ENCODE results near the gene NF1.
"Not testable (repeated sequence)": the region's sequence is repeated elsewhere in the genome, so short reads cannot be mapped to it uniquely, and the experiment has no call there.

The NF1 gene, protein sequence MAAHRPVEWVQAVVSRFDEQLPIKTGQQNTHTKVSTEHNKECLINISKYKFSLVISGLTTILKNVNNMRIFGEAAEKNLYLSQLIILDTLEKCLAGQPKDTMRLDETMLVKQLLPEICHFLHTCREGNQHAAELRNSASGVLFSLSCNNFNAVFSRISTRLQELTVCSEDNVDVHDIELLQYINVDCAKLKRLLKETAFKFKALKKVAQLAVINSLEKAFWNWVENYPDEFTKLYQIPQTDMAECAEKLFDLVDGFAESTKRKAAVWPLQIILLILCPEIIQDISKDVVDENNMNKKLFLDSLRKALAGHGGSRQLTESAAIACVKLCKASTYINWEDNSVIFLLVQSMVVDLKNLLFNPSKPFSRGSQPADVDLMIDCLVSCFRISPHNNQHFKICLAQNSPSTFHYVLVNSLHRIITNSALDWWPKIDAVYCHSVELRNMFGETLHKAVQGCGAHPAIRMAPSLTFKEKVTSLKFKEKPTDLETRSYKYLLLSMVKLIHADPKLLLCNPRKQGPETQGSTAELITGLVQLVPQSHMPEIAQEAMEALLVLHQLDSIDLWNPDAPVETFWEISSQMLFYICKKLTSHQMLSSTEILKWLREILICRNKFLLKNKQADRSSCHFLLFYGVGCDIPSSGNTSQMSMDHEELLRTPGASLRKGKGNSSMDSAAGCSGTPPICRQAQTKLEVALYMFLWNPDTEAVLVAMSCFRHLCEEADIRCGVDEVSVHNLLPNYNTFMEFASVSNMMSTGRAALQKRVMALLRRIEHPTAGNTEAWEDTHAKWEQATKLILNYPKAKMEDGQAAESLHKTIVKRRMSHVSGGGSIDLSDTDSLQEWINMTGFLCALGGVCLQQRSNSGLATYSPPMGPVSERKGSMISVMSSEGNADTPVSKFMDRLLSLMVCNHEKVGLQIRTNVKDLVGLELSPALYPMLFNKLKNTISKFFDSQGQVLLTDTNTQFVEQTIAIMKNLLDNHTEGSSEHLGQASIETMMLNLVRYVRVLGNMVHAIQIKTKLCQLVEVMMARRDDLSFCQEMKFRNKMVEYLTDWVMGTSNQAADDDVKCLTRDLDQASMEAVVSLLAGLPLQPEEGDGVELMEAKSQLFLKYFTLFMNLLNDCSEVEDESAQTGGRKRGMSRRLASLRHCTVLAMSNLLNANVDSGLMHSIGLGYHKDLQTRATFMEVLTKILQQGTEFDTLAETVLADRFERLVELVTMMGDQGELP (N-terminal part only)

DNA sequence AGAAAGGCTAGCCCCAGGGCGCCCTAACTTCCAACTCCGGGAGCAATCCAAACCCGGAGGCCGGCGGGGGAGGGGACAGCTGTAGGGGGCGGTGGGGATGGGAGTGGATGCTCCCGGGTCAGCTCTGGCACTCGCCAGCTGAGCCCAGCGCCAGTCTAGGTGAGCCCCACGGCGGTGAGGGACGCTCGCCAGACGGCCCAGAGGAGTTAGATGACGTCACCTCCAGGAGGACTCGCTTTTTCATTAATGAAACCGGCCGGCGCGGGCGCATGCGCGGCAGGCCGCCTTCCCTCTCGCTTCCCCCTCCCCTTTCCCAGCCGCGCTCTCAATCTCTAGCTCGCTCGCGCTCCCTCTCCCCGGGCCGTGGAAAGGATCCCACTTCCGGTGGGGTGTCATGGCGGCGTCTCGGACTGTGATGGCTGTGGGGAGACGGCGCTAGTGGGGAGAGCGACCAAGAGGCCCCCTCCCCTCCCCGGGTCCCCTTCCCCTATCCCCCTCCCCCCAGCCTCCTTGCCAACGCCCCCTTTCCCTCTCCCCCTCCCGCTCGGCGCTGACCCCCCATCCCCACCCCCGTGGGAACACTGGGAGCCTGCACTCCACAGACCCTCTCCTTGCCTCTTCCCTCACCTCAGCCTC is at the start of gene NF1:
NF1 (plus strand) TSS at position 378 of the 636 bp plus-strand sequence. CDS start 333 bp downstream, outside the sequence.
- peak; percentile 97 for DNase-seq (ENCODE audit: low spot score)

DNA sequence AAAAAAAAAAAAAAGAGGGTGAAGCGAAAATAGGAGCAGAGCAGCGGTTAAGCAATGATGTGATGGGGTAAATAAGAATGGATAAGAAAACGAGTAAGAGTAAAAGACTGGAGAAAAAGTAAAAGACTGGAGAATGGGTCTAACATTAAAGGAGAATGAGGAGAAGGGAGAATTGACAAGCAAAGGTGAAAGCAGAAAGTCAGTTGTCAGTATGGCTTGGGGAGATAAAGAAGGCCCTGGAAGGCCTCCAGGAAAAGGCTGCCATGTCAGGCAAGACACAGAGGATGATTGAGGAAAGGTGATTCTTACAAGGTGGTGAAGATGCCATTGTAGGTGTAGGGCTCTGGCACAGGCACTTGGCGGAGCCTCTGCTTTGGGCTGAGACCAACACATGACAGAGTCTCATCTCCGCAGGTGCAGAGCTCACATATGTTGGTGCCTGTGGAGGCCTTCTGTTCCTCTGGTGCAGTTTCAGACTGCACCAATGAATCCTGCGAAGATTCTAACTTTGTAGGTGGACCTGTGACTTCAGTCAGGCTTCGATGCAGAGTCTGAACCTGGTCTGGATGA is 47.8 kb upstream of the NF1 start:
- DNase-seq (ENCODE audit: low spot score) = not testable (repeated sequence)

DNA sequence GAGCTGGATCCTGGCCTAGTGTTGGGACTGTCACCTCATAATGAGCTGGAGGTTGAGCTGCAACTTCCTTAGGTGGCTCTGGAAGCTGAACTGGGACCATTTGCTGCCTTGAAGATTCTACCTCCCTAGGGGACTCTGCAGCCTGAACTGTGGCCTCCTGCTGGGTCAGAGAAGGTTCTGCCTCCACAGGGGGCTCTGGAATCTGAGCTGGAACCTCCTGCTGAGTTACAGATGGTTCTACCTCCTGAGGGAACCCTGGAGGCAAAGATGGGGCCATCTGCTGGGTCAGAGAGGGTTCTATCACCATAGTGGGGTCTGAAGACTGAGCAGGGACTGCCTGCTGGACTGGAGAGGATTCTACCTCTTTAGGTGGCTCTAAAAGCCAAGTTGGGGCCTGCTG is 46.6 kb upstream of the NF1 start:
- DNase-seq (ENCODE audit: low spot score) = no peak

DNA sequence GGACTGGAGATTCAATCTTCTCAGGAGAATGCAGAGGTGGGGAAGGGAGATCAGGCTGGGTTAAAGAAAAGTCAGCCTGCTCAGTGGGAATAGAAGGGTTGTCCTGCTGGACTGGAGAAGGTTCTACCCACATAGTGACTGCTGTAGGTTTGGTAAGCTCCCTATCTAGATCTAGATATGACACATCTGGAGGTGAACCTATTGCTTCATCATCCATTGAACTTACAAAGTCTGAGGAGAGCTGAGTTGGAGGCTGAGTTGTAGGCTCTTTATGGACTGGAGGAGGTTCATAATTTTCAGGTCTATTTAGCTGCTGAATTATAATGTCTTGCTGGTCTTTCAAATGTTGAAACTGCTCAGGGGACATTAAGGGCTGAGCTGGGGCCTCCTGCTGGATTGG is 46.0 kb upstream of the NF1 start:
- no peak for DNase-seq (ENCODE audit: low spot score)

DNA sequence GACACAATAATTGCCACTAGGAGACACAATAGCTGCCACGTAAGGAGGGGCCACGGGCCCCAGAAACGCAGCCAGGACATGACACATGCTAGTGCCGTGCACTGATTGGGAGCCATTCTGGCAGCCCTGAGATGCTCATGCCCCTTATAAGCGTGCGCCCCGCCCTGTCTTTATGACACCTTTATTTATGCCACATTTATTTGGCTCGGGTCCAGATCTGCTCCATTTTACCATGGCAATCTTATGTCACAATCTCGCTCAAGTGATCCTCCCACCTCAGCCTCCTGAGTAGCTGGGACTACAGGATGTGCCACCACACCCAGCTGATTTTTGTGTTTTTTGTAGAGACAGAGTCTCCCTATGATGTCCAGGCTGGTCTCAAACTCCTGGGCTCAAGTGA is 43.8 kb upstream of the NF1 start:
- no peak for DNase-seq (ENCODE audit: low spot score)

DNA sequence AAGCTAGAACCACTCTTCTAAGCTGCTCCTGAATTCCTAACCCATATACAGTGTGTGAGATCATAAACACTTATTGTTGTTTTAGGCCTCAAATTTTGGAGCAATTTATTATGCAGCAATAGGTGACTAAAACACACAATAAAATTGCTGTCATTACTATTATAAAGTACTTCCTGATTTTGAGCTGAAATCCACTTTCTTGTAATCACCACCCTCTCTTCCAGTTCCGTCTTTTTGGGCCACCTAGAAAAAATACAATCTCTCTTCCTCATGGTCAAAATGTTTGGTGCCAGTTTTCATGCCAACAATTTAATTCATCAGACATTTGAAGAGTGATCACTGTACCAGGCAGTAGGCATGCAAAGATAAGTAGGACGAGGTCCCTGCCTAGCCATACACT is 43.3 kb upstream of the NF1 start:
- DNase-seq (ENCODE audit: low spot score) = no peak

DNA sequence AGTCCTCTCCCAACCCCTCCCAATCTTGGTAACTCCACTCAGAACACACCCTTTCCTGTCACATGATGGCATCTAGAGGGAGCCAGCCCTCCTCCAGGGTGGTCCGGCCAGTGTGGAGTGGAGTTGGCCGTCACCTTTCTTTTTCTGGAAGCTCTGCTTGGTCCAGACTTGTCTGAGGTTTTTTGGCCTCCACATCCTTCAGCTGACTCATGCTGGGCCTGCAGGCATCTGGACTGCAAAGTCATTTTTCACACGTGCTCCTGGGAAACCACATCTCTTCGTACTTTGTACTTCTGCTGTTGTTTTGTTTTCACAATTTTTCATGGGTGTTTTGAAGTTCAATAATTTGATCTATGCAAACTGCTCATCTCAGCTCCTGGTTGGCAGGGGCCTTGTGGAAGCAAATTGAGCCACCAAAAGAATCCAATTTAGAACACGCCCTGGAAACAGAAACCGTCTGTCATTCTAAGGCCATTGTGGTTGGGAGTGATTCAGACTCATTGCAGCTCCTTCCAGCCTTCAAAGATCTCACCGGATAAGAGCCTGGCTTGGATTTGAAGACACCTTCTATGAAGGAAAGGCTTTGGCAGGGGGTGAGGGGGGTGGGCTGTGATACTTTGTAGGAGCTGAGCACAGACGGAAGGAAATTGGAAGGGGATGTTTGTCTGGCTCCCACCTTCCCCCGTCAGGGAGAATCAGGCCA is 42.4 kb upstream of the NF1 start:
- peak; percentile 68 for DNase-seq (ENCODE audit: low spot score)

DNA sequence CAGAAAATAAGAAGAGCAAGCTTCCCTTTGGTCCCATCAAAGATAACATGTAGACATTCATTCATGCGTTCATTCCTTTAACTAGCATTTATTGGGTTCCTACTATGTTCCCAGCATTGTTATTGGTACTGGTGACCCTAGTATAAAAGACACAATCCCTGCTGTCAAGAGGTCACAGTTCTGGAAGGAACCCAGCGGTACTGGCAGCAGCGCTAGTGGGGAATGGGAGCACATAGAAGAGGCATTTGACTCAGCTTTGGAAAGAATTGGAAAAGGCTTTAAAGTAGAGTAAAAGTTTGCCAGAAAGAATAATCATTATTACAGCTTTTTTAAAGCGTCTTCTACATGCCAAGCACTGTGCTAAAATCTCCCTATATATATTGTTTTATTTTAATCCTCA is 41.7 kb upstream of the NF1 start:
- DNase-seq (ENCODE audit: low spot score) = no peak

DNA sequence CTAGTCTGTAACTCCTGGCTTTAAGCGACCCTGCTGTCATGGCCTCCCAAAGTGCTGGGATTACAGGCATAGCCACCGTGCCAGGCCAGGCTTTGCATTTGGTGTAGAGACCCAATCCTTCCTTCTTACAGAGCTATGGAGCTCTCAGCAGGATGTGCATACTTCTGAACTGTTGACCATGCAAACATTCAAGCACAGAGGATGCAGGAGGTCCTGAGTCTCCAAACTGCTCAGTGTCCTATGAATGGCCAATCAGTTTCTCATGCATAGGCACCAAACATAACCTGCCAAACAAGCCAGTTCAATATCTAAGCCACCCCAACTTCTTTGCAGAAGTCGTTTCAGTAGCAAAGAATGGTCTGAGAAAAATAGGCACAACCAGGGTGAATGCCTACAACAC is 40.0 kb upstream of the NF1 start:
- no peak for DNase-seq (ENCODE audit: low spot score)

DNA sequence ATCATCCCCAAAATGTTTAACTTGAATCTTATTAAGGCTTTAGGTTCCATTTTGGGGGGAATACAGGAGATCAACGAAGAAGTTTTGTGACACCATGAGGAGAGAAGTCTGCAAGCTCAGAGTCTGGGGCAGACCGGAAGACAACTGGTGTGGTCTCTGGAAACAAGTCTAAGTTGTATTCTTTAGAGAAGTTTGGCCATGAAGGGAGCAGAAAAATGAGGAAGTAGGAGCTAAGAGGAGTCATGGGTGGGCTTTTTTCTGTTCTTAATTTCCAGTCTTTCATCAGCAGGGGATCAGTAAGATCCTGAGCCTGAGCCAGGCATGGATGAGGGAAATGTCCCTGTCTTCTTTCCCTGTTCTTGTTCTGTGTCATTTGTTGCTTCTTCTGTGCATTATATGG is 35.8 kb upstream of the NF1 start:
- no peak for DNase-seq (ENCODE audit: low spot score)

DNA sequence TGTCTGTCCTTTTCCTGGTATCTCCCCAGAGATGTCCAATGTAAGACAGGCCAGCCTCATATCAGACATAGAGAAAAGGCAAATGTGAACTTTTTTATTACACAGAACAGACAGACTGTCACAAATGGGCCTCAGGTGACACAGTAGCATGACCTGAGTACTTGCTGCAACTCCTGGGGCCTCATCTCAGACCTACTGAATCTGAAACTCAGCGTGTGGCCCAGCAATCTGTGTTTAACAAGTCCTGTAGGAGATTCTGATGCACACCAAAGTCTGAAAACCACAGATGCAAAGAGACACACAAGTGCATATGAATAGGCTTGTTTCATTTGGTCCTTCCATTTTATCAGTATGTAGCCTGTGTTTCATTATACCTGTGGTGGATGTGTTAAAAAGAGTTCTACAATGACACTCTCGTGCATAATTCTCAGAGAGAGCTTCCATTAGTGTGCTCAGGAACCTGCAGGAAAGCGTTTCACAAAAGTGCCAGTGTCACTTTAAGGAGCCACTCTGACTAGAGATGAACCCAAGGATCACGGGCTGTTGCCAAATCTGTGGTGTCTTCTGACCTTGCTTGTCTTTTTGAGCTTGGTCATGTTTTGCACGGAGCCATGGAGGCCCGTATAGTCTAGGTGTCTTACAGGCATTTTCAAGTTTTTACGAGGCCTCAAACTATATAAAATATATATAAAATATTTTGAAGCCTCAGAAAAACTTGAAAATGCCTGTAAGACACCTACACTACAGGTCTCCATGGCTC is 33.8 kb upstream of the NF1 start:
- no peak for DNase-seq (ENCODE audit: low spot score)

DNA sequence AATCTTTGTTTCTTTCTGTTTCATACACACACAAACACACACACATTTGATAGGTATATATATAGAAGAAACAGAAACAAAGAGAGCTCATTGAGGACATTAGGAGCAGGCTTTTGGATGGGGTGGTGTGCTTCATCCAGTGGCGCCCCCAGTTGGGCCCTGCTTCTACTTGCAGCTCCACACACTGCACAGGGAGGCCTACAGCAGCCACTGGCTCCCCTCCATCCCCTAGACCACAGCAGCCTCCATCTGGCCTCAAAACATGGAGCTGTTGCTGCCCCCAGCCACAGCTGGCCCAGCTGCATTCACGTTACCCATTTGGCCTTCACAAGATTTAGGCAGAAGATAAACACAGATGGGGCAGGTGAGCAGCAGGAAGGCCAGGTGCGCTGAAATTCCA is 33.1 kb upstream of the NF1 start:
- no peak for DNase-seq (ENCODE audit: low spot score)

DNA sequence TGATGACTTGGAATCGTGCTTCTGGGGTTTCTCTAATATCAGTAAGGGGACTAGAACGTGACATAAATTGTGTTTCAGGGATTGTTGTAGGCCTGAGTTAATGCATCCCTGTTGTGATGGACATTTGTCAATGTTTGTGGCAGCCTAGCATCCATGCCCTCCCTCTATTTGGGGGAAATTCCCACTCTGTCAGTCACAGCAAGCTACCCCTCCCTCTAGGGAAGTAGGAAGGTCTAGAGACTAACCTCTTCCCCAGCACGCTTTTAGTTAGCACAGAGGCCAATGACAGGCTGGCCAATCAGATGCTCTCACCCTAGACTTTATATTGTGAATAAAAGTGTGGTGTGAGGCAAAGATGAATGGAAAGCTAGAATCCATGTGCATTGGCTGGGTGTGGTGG is 32.4 kb upstream of the NF1 start:
- no peak for DNase-seq (ENCODE audit: low spot score)

DNA sequence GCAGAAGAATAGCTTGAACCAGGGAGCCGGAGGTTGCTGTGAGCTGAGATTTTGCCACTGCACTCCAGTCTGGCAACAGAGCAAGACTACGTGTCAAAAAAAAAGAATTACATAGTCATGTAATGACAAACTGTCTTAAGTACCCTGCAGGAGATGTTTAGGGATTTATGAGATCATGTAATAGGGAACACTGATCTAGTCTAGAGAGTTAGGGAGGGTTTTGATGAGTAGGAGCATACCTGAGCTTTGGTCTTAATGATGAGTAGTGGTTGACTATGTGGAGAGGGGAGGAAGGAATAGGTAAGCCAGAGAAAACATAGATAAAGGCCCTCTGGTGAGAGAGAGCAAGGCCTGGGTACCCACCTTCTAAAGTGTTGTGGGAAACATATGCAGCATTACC is 30.1 kb upstream of the NF1 start:
- no peak for DNase-seq (ENCODE audit: low spot score)

DNA sequence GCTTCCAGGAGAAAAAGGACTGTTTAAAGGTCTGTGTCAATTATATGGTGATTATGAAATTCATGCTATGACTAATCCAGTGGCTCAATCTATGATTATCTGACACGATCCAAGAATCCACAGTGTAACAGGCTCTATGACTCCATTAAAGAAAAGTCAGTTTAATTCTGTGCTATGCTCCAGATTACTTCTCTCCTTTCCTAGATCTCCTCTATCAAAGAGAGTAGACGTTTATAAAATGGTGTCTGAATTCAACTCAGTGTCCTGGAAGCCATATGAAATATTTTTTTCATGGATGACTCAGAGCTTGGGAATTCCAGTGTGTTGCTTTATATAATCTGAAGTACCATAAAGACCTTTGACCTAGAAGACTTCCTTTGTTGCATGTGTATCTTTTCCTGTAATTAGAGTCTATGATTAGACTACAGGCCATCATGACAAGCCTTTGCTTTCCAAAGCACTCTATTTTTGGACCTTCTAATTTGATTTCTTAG is 27.0 kb upstream of the NF1 start:
- peak; percentile 90 for DNase-seq (ENCODE audit: low spot score)

DNA sequence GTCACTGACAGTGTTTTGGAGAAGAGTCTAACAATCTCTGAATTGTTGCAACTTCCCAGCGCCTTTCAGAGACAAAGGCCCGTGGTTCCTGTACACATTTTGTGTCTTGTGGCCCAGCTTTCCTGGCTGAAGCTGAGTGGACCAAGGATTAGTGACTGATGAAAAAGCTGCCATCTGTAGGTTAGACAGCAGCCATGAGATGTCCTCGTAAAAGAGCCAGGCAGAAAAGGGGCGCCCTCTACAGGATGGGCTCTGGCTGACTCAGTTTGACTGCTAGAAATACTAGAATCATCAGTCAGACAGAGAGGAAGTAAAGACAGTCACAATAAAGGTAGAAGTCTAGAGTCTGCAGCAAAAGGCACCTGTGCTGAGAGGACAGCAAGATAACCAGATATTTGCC is 26.5 kb upstream of the NF1 start:
- peak; percentile 52 for DNase-seq (ENCODE audit: low spot score)

DNA sequence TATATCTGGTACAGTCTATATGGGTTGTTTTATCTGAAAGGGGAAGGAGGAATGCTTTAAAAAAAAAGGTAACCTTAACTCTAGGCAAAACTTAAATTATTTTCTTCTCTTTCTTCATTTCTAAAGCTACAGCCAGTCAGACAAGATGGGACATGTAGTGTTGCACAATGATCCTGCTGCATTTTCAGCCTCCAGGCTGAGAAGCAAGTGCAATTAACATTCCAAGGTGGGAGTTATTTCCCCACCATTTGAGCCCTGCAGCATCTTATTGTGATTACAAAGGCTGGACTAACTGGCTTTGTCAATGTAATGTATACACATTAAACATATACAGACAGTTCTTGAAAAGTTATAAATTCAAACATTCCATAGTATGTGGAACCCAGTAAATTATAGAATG is 22.6 kb upstream of the NF1 start:
- peak; percentile 26 for DNase-seq (ENCODE audit: low spot score)

DNA sequence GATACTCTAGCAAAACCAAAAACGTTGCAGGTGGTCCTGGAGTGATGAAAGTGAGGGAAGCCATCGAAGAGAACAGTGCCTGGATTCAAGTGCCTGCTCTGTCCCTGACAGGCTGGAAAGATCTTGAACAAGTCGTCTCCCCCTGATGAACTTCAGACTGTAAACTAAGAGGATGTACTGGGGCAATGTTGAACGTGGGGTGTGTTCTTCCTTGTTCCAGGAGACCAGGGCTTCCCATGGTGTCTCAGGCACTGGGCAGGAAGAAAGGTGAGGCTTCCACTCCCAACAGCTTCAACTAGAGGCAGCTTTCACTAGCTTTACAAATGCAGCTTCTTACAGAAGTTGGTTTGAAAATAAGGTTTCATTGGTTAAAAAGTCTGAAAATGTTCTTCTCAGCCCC is 21.4 kb upstream of the NF1 start:
- DNase-seq (ENCODE audit: low spot score) = no peak

DNA sequence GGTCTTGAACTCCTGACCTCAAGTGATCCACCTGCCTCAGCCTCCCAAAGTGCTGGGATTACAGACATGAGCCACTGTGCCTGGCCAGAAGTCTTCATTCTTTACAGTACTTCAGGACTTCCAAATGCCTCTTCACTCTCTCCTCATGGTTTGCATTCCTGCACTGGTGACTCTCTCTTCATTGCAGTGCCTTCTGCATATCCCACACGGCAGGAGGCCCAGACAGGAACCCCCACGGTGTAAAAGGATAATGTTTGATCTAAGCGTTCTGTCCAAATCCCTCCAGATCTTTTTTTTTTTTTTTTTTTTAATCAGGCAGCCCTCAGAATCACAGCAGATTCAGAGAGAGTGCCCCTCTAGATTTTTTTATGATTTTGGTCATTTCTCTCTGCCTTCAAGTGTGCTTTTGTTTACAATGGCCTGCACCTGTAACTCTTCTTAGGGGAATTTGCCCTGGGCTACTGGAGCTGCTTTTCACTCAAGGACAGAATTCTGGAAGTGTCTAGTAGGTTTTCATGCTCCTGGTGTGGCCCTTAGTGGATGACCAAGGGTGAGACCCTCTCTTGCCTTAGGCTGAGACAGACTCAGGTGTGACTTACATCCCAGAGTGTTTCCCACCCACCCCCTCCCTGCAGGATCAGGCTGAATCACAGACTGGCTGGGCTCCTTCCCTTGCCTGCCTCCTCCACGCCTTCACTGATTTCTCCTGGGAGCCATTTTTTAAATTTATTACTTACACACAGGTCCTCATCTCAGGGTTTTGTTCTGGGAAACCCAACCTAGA is 19.8 kb upstream of the NF1 start:
- DNase-seq (ENCODE audit: low spot score) = no peak

Measured in LoVo (cell line).